ENCODE data around the gene USP13.
A peak's percentile ranks its signal among the peaks of the same experiment; 100 is the strongest.

The USP13 gene

DNA sequence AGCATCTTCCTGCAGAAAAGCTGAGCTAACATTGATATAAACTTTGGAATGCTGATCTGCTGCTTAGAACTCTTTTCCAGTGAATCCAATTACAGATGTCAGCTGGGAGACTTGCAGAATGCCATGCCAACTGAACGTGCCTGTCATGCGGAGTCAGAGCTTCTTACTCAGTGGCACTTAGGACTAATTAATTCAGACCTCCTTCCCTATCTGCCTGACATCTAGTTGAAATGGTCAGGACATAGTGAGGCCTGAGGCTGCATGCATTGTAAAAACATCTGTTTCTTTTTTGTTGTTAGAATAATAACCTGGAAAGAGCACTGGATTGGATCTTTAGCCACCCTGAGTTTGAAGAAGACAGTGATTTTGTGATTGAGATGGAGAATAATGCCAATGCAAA, 112.6 kb downstream of the USP13 start:
- ChIA-PET POLR2A (no interaction called here), CTCF (interaction anchor here (1.2 kb wide), 1 partner anchor 15 kb away, joined by 4 read pairs; no protein-coding TSS in a partner anchor)
- TF ChIP-seq, protein P1, sequence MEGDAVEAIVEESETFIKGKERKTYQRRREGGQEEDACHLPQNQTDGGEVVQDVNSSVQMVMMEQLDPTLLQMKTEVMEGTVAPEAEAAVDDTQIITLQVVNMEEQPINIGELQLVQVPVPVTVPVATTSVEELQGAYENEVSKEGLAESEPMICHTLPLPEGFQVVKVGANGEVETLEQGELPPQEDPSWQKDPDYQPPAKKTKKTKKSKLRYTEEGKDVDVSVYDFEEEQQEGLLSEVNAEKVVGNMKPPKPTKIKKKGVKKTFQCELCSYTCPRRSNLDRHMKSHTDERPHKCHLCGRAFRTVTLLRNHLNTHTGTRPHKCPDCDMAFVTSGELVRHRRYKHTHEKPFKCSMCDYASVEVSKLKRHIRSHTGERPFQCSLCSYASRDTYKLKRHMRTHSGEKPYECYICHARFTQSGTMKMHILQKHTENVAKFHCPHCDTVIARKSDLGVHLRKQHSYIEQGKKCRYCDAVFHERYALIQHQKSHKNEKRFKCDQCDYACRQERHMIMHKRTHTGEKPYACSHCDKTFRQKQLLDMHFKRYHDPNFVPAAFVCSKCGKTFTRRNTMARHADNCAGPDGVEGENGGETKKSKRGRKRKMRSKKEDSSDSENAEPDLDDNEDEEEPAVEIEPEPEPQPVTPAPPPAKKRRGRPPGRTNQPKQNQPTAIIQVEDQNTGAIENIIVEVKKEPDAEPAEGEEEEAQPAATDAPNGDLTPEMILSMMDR (IDR thresholded peaks at IDR 0.05; ENCODE audit: control extremely low read depth, extremely low read depth, low read depth, missing control alignments): no peak
- no peak for DNase-seq (ENCODE audit: extremely low spot score)

DNA sequence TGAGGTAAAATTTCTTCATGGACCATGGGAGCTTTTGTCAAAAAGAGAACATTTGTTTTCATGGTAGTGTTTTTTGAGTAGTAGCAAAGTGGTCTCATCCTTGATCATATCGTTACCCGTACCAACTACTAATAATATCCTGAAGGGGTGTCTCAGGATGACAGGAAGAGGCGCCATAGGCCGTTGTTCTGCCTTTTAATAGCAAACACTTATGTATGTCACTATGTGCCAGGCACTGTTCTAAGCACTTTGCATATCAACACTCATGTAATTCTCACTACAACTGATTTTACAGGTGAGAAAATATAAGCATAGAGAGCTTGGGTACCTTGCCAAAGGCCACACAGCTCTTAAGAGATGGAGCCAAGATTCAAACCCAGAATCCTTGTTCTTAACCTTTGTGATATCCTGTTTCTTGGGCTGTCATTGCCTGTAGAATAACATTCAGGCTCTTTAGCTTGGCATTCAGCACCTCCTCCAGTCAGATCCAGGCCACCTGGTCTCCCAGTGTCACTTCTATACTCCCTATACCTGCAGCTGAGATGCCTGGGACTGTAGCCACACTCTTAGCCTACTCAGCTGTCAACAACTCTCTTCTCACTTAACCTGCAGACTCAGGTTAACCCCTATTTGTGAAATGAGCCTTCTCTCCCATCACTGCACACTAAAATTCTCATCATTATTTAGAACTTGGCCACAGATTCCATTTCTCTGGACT, 113.7 kb downstream of the USP13 start:
- POLR2A ChIA-PET: no interaction called here
- no peak for DNase-seq (ENCODE audit: extremely low spot score)
- TF ChIP-seq, protein P1 (IDR thresholded peaks at IDR 0.05; ENCODE audit: control extremely low read depth, extremely low read depth, low read depth, missing control alignments): no peak
- CTCF ChIA-PET: interaction anchor here (1.0 to 2.1 kb wide), 4 partner anchors 8 to 37 kb away, joined by 3 to 6 read pairs (median 5); no protein-coding TSS in a partner anchor

DNA sequence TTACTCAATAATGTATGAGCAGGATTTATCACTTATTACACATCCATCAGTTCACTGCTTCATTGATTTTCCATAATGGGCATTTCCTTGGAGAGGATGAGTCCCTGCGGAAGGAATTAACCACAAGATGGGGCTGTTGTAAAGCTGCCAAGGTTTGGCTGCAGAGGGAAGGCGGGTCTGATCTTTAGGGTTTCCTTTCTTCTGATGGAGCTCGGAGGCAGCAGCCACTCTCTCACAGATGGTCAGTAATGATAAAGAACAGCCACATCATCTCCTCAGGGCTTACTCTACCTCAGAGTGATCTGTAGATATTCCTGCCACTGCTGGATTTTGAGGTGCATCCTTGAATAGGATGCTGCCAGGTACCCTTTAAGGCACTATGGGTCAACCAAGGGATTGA, 115.2 kb downstream of the USP13 start:
- no peak for DNase-seq (ENCODE audit: extremely low spot score)
- POLR2A ChIA-PET: no interaction called here

DNA sequence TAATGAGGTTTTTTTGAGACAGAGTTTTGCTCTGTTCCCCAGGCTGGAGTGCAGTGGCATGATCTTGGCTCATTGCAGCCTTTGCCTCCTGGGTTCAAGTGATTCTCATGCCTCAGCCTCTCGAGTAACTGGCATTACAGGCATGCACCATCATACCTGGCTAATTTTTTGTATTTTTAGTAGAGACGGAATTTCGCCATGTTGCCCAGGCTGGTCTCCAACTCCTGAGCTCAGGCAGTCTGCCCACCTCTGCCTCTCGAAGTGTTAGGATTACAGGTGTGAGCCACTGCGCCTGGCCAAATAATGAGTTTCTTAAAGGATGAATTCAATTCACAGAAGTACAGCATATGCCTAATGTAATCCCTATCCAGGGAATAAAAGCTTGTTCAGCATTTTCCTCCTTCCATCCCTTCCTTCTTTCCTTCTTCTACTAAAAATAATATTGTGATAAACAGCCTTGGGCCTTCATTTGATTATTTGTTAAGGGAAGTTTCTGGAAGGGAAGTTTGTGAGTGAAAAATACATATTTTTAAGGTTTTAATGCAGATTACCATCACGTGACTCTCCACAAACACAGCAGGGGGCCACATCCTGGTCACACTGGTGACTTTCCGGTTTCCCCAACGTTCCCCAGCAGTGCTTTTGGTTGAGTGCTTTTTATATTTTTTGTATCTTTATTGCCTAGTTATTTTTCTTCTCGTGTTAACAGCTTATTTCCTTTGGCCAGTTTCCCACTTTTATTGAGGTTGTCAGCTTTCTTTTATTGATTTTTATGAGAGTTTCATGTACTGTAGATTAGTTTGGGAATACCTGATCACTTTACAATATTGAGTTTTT, 116.8 kb downstream of the USP13 start:
- POLR2A ChIA-PET: no interaction called here
- TF ChIP-seq, protein P1 (IDR thresholded peaks at IDR 0.05; ENCODE audit: control extremely low read depth, extremely low read depth, low read depth, missing control alignments): no peak
- CTCF ChIA-PET: interaction anchor here (1.6 to 1.7 kb wide), 2 partner anchors 10 to 42 kb away, joined by 6 read pairs; no protein-coding TSS in a partner anchor

More for the DNA sequence above, 115.2 kb downstream of the USP13 start:
- CTCF ChIA-PET: interaction anchor here (0.6 to 2.1 kb wide), 6 partner anchors 11 to 55 kb away, joined by 3 to 6 read pairs (median 5); no protein-coding TSS in a partner anchor
- TF ChIP-seq, protein P1 (IDR thresholded peaks at IDR 0.05; ENCODE audit: control extremely low read depth, extremely low read depth, low read depth, missing control alignments): peak; percentile 38

DNA sequence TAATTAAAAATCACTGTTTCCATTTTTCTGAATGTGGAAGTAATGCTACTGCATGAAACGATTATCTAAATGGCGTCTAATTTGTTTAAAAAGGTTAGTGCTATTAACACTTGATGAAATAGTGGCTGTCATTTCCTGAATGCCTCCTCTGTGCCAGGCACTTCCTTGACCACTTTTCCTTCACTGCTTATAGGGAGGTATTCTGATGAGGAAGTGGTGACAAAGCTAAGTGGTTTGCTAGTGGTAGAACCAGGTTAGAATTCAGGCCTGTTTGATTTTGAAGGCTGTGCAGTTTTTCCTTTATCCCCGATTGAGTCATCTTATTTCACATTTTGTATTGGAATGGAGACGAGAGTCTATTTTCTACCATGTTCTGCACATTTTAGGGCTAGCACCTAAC, 119.0 kb downstream of the USP13 start:
- ChIA-PET CTCF (interaction anchor here (1.0 to 1.7 kb wide), 3 partner anchors 18 to 32 kb away, joined by 3 to 5 read pairs (median 3); no protein-coding TSS in a partner anchor), POLR2A (no interaction called here)
- DNase-seq (ENCODE audit: extremely low spot score): no peak
- TF ChIP-seq, protein P1 (IDR thresholded peaks at IDR 0.05; ENCODE audit: control extremely low read depth, extremely low read depth, low read depth, missing control alignments): no peak

More for the DNA sequence above, 116.8 kb downstream of the USP13 start:
- no peak for DNase-seq (ENCODE audit: extremely low spot score)

DNA sequence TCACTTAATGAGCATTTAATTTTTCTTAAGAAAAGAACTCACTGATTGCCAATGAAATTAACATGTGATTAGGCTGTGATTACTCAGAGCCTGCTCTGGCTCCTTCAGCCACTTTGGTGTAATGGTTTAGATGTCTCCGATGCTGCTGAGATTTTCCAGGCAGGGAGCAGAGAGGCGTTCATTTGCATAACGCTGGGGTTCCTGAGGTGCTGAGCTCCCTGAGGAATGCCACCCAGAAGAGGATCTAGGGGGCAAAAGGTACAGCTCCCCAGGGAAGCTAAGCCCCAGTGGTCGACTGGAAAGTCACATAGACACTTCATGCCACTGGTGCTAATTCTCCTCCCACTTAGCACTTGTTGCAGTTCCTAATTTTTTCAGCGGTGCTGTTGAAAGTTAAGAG, 119.5 kb downstream of the USP13 start:
- CTCF ChIA-PET: interaction anchor here (1.3 to 1.7 kb wide), 2 partner anchors 18 to 22 kb away, joined by 3 to 5 read pairs; no protein-coding TSS in a partner anchor
- TF ChIP-seq, protein P1 (IDR thresholded peaks at IDR 0.05; ENCODE audit: control extremely low read depth, extremely low read depth, low read depth, missing control alignments): no peak
- DNase-seq (ENCODE audit: extremely low spot score): no peak
- POLR2A ChIA-PET: no interaction called here
